ENCODE results near the gene USP22. TPM values are rescaled to one million over a fixed set of nuclear protein-coding genes. Genes with fewer than 3 reads are reported as not detected.

The USP22 gene
- total and polyA plus RNA-seq, 2 of the 13 experiments (the other 11 are each of a cell fraction or from before 2014, with no cell fraction given): 98.0 to 130 TPM

GRCh38 chr17:21014498-21014897 lies 28.3 kb downstream of the USP22 start:
- intact Hi-C loops (cut with micrococcal nuclease; ENCODE audit: unreplicated experiment) (no loop called here), in situ Hi-C loops (cut with HindIII; ENCODE audit: extremely low pct_ligation_motif_present, low pct_unique_long_range_greater_than_20kb) (no loop called here)
- TF ChIP-seq TOE1 (CRISPR knock-in tag; IDR thresholded peaks at IDR 0.05): no peak
- TF ChIP-seq DPF2 (CRISPR knock-in tag; IDR thresholded peaks at IDR 0.05; ENCODE audit: borderline replicate concordance, low read depth): no peak
- TF ChIP-seq NCOA2 (CRISPR knock-in tag; IDR thresholded peaks at IDR 0.05): no peak
- TF ChIP-seq LBX2 (CRISPR knock-in tag; IDR thresholded peaks at IDR 0.05; ENCODE audit: borderline replicate concordance): no peak
- TF ChIP-seq HDAC1 (CRISPR knock-in tag; IDR thresholded peaks at IDR 0.05): no peak
- TF ChIP-seq RFXAP (CRISPR knock-in tag; IDR thresholded peaks at IDR 0.05; ENCODE audit: borderline replicate concordance): no peak
- no peak for TF ChIP-seq BATF2 (CRISPR knock-in tag; IDR thresholded peaks at IDR 0.05)
- no peak for TF ChIP-seq HBP1 (CRISPR knock-in tag; IDR thresholded peaks at IDR 0.05; ENCODE audit: low read depth)
- TF ChIP-seq TFDP1 (CRISPR knock-in tag; IDR thresholded peaks at IDR 0.05; ENCODE audit: borderline replicate concordance): no peak
- TF ChIP-seq ZNF484 (CRISPR knock-in tag; IDR thresholded peaks at IDR 0.05; ENCODE audit: borderline replicate concordance, low read depth): no peak
- TF ChIP-seq ZBTB14 (CRISPR knock-in tag; IDR thresholded peaks at IDR 0.05): no peak
- no peak for TF ChIP-seq EZH2 (conservative IDR thresholded peaks at IDR 0.05; ENCODE audit: low read depth, low read length)
- no peak for TF ChIP-seq ARHGAP35 (CRISPR knock-in tag; IDR thresholded peaks at IDR 0.05; ENCODE audit: borderline replicate concordance)
- TF ChIP-seq SIX1 (CRISPR knock-in tag; IDR thresholded peaks at IDR 0.05; ENCODE audit: borderline replicate concordance): no peak
- TF ChIP-seq TFAP4 (IDR thresholded peaks at IDR 0.05; ENCODE audit: borderline replicate concordance, low read depth): no peak
- no peak for TF ChIP-seq MXD4 (CRISPR knock-in tag; IDR thresholded peaks at IDR 0.05)
- TF ChIP-seq HNRNPK (IDR thresholded peaks at IDR 0.05; ENCODE audit: low read depth, low read length, poor library complexity, severe bottlenecking): no peak
- Histone ChIP-seq H3K9me3 (ENCODE audit: low read length) (no peaks in the 10 kb centered on the region), H3K27ac (ENCODE audit: extremely low read length, insufficient read depth, low read length) (no peak overlapping the region), H3K4me2 (ENCODE audit: low read depth, low read length) (no peak overlapping the region), H4K20me1 (ENCODE audit: insufficient read depth, low read length) (peaks cover 43% of the 10 kb centered on the region), H2AFZ (ENCODE audit: low read length) (no peak overlapping the region), H3K4me3 (replicated peaks in 1 of 3; ENCODE audit: insufficient read depth in 1 of 3, low read depth in 2 of 3, low read length in 3 of 3) (no peak overlapping the region), H3K9ac (ENCODE audit: insufficient read depth, low read depth, low read length) (no peak overlapping the region), H3K79me2 (ENCODE audit: insufficient read depth, low read length) (peaks cover 14% of the 10 kb centered on the region), H3K36me3 (replicated peaks in 1 of 2; ENCODE audit: control insufficient read depth in 1 of 2, insufficient read depth in 2 of 2, low read length in 2 of 2) (peaks cover 70 to 97% of the 10 kb centered on the region in 2 experiments), H3K4me1 (ENCODE audit: insufficient read depth, low read length) (no peaks in the 10 kb centered on the region), H3K27me3 (ENCODE audit: control insufficient read depth in 1 of 2, insufficient read depth in 2 of 2, low read length in 2 of 2) (no peaks in the 10 kb centered on the region)
- ATAC-seq (no peak), FAIRE-seq (no peak), DNase-seq (ENCODE audit: low spot score) (no peak)
- no TSS peak for BruUV-seq (replicated peaks)
- WGBS (ENCODE audit: low lambda C conversion rate): 95% methylated on average over 9 of the region's 11 CpGs
- CTCF ChIA-PET (ENCODE audit: low intra/inter-chr PET ratio, low total read pairs): no interaction called here
- POLR2A ChIA-PET: no interaction called here
